Heart left ventricle (tissue), 16 donors: ENCODE measurements around the gene LMF1. TPM values are rescaled to one million over a fixed set of nuclear protein-coding genes. Genes with fewer than 3 reads are reported as not detected.

Experiments
- ATAC-seq, 4 donors: fragments of 200-7000 bp; cut with Tn5 transposase; one replicate each; pipeline ENCODE4 v1.9.1; 2020 to 2022; ENCODE audit warnings: moderate library complexity in 4 of 4, mild to moderate bottlenecking in 3 of 4, moderate number of reproducible peaks in 1 of 4
- DNase-seq, 5 donors: peaks; one replicate each; pipeline ENCODE4 v3.0.0-alpha.2; 2020
- H3K27ac ChIP-seq, 12 donors: fragments of 200-600 bp; sonication (generic) in 4 of 12; one replicate each; pipeline versions ENCODE4 v1.5.0 to v1.8.0; 2016 to 2022; ENCODE audit warnings: mild to moderate bottlenecking in 2 of 12
- H3K27me3 ChIP-seq, 9 donors: fragments of 200-600 bp; sonication (generic) in 2 of 9; one replicate each; pipeline versions ENCODE4 v1.5.1 to v1.8.0; 2016 to 2022; ENCODE audit warnings: mild to moderate bottlenecking in 3 of 9
- H3K36me3 ChIP-seq, 9 donors: fragments of 200-600 bp; sonication (generic) in 2 of 9; one replicate each; pipeline versions ENCODE4 v1.5.0 to v1.8.0; 2018 to 2022; ENCODE audit warnings: mild to moderate bottlenecking in 2 of 9
- H3K4me1 ChIP-seq, 12 donors: fragments of 200-600 bp; sonication (generic) in 4 of 12; one replicate each; pipeline versions ENCODE4 v1.5.0 to v1.8.0; 2016 to 2022; ENCODE audit warnings: mild to moderate bottlenecking in 3 of 12
- H3K4me3 ChIP-seq, 12 donors: fragments of 200-600 bp; sonication (generic) in 4 of 12; one replicate each; pipeline versions ENCODE4 v1.5.0 to v1.8.0; 2017 to 2022; ENCODE audit warnings: mild to moderate bottlenecking in 9 of 12, moderate library complexity in 4 of 12
- H3K9me3 ChIP-seq, 12 donors: fragments of 200-600 bp; sonication (generic) in 4 of 12; one replicate each; pipeline versions ENCODE4 v1.5.0 to v1.8.0; 2016 to 2022; ENCODE audit warnings: mild to moderate bottlenecking in 1 of 12
- CTCF ChIP-seq, 12 donors: fragments of 200-600 bp; sonication (generic) in 4 of 12; IDR thresholded peaks; one replicate each; pipeline versions ENCODE4 v1.5.0 to v1.8.0; 2018 to 2022; ENCODE audit warnings: antibody characterized with exemption in 12 of 12, mild to moderate bottlenecking in 5 of 12
- POLR2A ChIP-seq, 2 donors: fragments of 450-650 bp; IDR thresholded peaks; one replicate each; pipeline ENCODE4 v1.6.1; 2017; ENCODE audit warnings: antibody characterized with exemption in 2 of 2, mild to moderate bottlenecking in 2 of 2, moderate library complexity in 2 of 2
- WGBS, 4 donors: extraction: QIAGEN DNeasy Blood & Tissue Kit in 2 of 4; methylation state at CpG; one replicate each; pipeline versions ENCODE4 v1.1.5 to v1.1.7; 2013 to 2018; 5-methylcytosine and 5-hydroxymethylcytosine counted together
- intact Hi-C, 10 donors: fragments of 100-400 bp; cut with DNase I; formaldehyde crosslinking; loops; one replicate each; pipeline versions ENCODE4 v1.11.1 to v1.14.2; 2022
- polyA plus RNA-seq, 2 donors: library from polyadenylated mRNA; stranded (reverse); fragments of 200-250 nt; gene quantifications; one replicate each; pipeline ENCODE4 v1.2.3, GENCODE V29; 2013
- total RNA-seq, 9 donors: library from RNA; depleted of rRNA in 2 of 9; stranded (reverse); fragments of >200 nt in 2 of 9; fragmentation: NEBNext Ultra II Directional in 3 of 9; extraction: Animal tissue kit (Norgen Biotek cat#: 25700) in 3 of 9; gene quantifications; one replicate each; pipeline versions ENCODE4 v1.1.0 to v1.2.4, GENCODE V29; 2016 to 2023
- donor health status: ischemic (EF 13 %, LVEDD 7.1; RV severe dilation, severe dysfunction).
- donor health status: healthy with polysubstance abuse.
- donor health status: DM: no; HTN: yes; CAD: no.
- donor health status: DM: no; HTN: no; CAD: no.
- donor health status: ischemic (EF 25% LVEDD 6.9; RV normal size, moderate dysfunction).
- donor health status: ischemic (EF 25% LVEDD 5.7; RV mildly dilated, moderate dysfunction).
- donor health status: healthy.
- donor health status: DM: yes; HTN: yes; CAD: no.
- donor health status: ischemic (EF 35%, LVEDD 5.7; RV mildly dilated, moderate dysfunction).
- donor health status: nonischemic (EF 11% LVEDD 7.7; RV severe dilation, severe dysfunction).
- donor health status: DM: yes; HTN: yes; CAD: no.
- donor health status: PGD.
- donor health status: ischemic (EF 29% LVEDD 5.4; RV normal size, mild dysfunction).
- donor health status: nonischemic (EF 23%, LVEDD 6.1; RV moderate dilation, normal function).

The LMF1 gene
- total and polyA plus RNA-seq, 11 donors, result 4.3 to 19.2 (median 7.1) TPM

- no peak overlapping the region for H3K27ac ChIP-seq
- intact Hi-C loops, result no loop called here
- 86 to 92% (median 88%) methylated on average over 34 to 43 of the region's 43 CpGs for WGBS, 4 donors
- H3K9me3 ChIP-seq, result peaks cover 0 to 15% (median 0%) of the 10 kb centered on the region in 12 donors
- ATAC-seq (no peak), DNase-seq (no peak)
- H3K4me3 ChIP-seq, result no peak overlapping the region
- no peaks in the 10 kb centered on the region for H3K36me3 ChIP-seq
- TF ChIP-seq CTCF (IDR thresholded peaks at IDR 0.05) (no peak), POLR2A (IDR thresholded peaks at IDR 0.05) (no peak)
- H3K4me1 ChIP-seq, result no peaks in the 10 kb centered on the region
- H3K27me3 ChIP-seq, result peaks cover 0 to 24% (median 0%) of the 10 kb centered on the region in 9 donors
Measured at GRCh38 chr16:830107-830870, 140.5 kb downstream of the LMF1 start.

GRCh38 chr16:828891-829290, 141.9 kb downstream of the LMF1 start:
- Histone ChIP-seq H3K4me3 (no peak overlapping the region), H3K27ac (no peak overlapping the region), H3K36me3 (no peaks in the 10 kb centered on the region), H3K9me3 (peaks cover 0 to 4% (median 0%) of the 10 kb centered on the region in 12 donors), H3K27me3 (peaks cover 0 to 35% (median 4%) of the 10 kb centered on the region in 9 donors), H3K4me1 (no peaks in the 10 kb centered on the region)
- intact Hi-C loops, result loop anchor here in 1 of 10 donors (10.0 kb wide), 1 partner anchor 66 kb away; no protein-coding TSS in a partner anchor
- no peak for TF ChIP-seq POLR2A (IDR thresholded peaks at IDR 0.05)
- ATAC-seq, result no peak
- WGBS, 4 donors, result 75 to 87% (median 83%) methylated on average over 17 of the region's 17 CpGs
- no peak for DNase-seq

- DNase-seq, result no peak
- Histone ChIP-seq H3K36me3 (no peaks in the 10 kb centered on the region), H3K27me3 (peaks cover 0 to 48% (median 7%) of the 10 kb centered on the region in 9 donors), H3K4me3 (no peak overlapping the region), H3K4me1 (no peaks in the 10 kb centered on the region), H3K9me3 (no peaks in the 10 kb centered on the region), H3K27ac (no peak overlapping the region)
- TF ChIP-seq POLR2A (IDR thresholded peaks at IDR 0.05) (no peak), CTCF (IDR thresholded peaks at IDR 0.05) (no peak)
- intact Hi-C loops, result loop anchor here in 1 of 10 donors (10.0 kb wide), 1 partner anchor 67 kb away; no protein-coding TSS in a partner anchor
- 86 to 96% (median 89%) methylated on average over 22 to 24 of the region's 24 CpGs for WGBS, 4 donors
- ATAC-seq, result no peak
Measured at GRCh38 chr16:827513-827912, 143.3 kb downstream of the LMF1 start.

- no peak for TF ChIP-seq POLR2A (IDR thresholded peaks at IDR 0.05)
- no peak for TF ChIP-seq CTCF (IDR thresholded peaks at IDR 0.05)
- H3K4me1 ChIP-seq, result no peaks in the 10 kb centered on the region
- no peak for DNase-seq
- ATAC-seq, result no peak
- no peaks in the 10 kb centered on the region for H3K9me3 ChIP-seq
- no peak overlapping the region for H3K27ac ChIP-seq
- peaks cover 3 to 47% (median 11%) of the 10 kb centered on the region in 9 donors for H3K27me3 ChIP-seq
- WGBS, 4 donors, result 53 to 66% (median 60%) methylated on average over 32 to 36 of the region's 36 CpGs
- H3K36me3 ChIP-seq, result no peaks in the 10 kb centered on the region
- intact Hi-C loops, result loop anchor here in 1 of 10 donors (10.0 kb wide), 1 partner anchor 69 kb away; no protein-coding TSS in a partner anchor
- no peak overlapping the region for H3K4me3 ChIP-seq
Measured at GRCh38 chr16:825341-826061, 145.3 kb downstream of the LMF1 start.
